Activated CD4-positive, alpha-beta T cell treated with anti-CD3 and anti-CD28 coated beads for 48 hours (primary cell): ENCODE results near the gene PAX7.

ENCODE experiments used
- DNase-seq: peaks from one replicate; pipeline ENCODE4 v3.0.0-alpha.2; 2020

The PAX7 gene

DNA sequence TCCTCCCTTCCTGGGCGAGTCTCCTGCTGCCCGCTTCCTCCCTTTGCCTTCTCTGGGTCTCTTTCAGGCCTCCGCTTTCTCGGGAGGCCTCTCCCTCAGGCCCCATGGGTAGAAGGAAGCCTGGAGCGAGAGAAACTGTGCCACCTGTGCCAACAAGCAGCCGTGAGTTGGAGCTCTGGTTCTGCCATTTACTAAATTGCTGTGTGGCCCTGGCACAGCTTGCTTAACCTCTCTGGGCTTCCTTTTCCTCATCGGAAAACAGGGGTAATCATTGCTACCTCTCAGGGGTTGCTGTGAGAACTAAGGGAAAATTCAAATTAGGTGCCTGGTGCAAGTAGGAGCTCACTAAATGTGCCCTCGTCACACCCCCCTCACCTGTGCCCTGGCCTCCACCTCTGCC lies 80.4 kb downstream of the PAX7 start:
- DNase-seq = no peak

DNA sequence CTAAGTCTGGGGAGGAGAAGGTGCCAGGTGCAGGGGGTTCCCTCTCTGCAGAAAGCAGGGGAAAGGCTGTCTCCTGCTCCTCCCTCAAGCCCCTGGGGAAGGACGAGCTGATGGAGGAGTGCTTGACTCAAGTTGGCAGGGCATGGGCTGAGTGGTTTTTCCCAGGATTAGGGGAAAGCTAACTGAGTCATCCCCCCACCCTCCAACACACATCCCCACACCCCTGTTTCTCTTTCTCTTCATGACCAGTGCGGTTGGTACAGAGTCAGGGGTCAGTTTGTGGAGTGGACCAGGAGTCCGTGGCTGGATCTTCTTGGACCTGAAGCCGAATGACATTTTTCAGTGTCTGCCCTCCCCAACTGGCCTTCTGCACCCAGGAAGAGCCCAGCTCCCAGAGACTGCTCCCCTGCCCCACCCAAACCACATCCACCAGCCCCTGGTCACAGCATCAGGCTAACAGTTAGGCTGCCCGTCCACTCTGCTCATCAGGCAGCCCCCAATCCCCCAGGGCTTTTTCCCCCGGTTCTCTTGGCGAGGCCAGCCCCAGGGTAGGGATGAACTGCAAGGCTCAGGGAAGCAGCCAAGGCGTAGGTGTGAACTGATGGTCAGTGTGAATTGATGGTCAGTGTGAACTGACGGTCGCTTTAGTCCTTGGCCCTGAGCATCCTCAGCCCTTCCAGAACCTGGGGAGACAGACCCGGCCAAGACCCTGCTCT lies 81.0 kb downstream of the PAX7 start:
- no peak for DNase-seq

- no peak for DNase-seq
Measured at GRCh38 chr1:18712252-18712600, 81.6 kb downstream of the PAX7 start.

DNA sequence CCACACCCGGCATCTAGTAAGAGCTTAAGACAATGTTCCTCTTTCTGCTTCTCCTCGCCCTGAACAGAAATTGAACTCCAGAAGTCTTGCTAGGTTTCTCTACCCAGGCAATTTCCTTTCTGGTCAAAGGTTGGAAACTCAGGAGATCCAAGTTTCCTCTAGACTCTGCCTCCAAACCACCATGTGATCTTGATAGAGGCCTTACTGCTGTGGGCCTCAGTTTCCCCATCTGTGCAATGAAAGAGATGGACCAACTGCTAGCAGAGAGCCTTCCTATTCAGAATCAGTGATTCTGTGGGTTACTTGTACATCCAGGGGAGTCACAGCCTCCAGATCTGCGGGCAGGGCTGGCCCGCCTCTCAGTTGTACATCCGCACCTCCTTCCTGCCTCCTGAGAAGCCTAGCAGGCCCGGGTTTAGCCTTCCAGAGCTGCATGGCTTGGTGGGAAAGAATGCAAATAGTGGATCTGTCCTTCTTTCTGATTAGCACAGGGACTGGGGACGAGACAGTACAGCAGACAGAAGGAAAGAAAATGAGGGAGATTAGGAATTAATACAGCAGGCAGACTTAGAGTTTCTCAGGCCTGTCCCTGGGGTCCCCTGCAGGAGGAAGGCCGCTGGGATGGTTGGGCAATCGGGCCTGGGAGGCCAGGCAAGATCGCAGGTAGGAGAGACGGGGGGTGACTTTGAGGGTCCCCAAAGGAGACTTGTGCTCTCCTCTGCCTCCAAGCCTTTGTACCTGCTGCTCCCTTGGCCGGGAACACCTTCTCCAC lies 83.9 kb downstream of the PAX7 start:
- DNase-seq = no peak

- no peak for DNase-seq
Measured at GRCh38 chr1:18716112-18716784, 85.6 kb downstream of the PAX7 start.

DNA sequence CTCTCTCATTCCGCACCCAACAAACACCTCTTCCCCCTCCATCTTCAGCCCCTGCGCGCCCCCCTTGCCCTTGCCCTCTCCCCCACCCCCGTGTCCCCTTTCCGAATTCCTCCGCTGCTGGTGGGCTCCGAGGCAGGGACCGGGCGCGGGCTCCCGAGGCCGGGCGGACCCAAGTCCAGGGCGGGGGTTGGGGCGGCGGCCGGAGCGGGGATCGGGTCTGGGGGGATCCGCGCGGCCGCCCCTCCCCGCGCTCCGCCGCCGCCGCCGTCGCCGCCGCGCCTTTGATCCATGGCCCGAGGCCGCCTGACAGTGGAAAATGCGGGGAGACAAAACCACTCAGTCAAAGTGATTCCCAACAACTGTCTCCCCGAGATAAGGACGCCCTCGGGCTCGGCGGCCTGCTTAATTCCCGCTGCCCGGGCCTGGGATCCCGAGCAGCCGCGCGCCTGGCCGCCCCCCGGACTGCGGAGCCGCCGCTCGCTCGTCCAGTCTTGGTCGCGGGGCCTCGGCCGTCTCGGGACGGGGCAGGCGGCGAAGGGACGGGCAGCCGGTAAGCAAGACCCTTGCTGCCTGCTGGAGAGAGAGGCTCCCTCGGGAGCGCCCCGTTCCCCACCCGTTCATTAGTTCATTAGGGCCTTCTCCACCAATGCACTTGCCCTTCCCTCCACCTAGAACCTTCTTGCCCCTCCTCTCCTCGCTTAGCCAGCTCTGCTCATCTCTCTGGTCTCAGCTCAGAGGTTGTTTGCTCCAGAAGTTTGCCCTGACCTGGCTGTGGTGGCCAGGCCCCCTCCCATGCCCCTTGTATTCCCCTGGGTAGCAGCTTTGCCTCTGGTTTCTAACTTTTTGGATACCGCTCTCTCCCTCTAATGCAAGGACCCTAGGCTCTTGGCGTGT lies 86.4 kb downstream of the PAX7 start:
- no peak for DNase-seq

DNA sequence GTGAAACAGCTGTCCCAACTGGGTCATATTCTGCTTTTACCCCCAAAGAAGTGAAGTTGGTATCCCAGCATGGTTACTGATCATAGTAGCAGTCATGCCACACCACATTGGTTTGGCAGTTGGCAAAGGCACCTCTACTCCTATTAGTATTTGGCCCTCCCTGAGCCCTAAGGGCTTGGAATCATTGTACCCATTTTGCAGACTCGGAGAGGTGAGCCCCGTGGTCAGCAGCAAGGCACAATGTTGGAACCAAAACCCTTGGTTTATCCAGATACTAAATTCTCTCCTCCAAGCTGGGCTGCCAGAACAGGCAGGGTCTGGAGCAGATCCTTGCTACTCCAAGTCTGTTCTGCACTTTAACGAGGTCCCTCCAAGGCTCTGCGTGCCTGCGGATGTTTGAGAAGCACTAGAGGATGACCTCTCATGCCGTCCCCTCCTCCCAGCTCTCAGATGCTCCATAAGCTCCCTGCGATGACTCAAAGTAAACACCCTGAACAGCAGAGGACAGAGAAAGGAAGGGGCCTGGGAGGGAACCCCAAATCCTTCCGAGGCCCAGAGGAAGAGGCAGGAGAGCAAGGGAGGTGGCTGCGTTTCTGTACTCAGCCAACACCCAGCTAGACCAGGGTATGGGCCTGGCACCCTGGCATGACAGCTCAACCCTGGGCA lies 89.3 kb downstream of the PAX7 start:
- DNase-seq = no peak

DNA sequence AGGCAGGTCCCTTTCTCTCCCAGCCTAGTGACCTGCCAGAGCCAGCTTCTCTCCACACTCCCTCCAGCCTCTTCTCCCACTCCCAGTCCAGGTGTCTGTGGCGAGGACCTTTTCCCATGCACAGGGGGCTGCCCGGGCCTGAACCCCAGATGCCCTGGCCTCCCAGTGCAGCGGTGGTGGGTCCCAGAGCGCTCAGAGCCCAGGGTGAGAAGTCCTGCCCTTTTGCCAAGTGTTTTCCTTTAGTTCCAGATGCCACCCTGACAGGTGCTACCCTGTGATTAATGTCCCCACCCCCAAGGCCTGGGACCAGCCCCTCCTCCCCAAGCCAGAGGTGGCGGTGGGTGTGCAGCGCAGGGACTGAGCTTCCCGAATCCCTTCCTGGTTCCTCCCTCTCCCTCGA lies 90.4 kb downstream of the PAX7 start:
- DNase-seq = no peak

DNA sequence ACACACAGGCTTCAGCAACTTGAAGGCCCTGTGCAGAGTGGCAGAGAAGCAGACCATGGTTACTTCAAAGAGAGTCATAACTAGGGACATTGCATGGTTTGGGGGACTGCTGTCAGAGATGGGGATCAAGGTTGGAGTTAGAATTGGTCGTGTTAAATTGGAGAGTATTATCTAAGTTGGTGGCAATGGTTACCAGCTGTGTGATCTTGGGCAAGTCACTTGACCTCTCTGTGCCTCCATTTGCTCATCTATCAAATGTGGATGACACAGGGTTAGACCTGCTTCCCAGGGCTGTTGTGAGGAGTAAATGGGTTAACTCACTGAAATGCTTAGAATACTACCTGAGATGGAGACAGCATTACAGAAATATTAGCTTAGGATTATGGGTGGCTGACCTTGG lies 91.1 kb downstream of the PAX7 start:
- DNase-seq = no peak

DNA sequence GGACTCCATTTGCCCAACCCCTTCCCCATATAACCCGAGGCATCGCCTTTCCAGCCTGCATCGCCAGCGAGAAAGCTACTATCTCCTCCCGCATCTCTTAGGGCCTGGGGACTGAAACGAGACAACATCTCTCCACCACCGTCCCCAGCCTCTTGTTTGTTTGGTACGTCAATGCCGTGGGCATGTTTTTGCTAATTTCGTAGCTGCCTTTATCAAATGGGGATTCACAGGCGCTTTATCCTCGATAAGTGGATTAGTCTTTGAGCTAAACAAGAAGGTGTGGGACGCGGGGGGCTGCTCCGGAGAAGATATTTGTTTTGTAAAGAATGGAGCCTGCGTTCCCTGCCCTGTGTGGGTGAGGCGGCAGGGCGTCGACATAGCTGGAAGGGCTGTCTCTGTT lies 91.6 kb downstream of the PAX7 start:
- no peak for DNase-seq

GRCh38 chr1:18723206-18723605 lies 92.6 kb downstream of the PAX7 start:
- no peak for DNase-seq

GRCh38 chr1:18723701-18724411 lies 93.2 kb downstream of the PAX7 start:
- no peak for DNase-seq

DNA sequence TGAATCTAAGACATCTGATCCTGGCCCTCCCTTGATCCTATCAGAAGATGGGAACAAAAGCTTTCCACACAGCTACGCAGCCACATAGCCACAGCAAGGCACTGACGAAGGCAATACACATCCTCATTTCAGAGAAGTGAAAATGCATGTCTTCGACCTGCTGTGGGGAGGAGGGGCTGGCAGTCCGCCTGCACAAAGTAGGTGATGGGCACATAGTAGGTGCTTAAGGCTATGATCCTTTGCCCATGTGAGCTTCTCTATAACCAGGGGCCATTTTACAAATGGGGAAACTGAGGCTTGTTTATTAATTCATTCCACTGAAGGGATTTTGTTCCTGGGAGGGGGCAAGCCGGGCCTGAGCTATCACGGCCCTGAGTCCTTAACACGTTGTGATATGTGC lies 94.2 kb downstream of the PAX7 start:
- DNase-seq = no peak

DNA sequence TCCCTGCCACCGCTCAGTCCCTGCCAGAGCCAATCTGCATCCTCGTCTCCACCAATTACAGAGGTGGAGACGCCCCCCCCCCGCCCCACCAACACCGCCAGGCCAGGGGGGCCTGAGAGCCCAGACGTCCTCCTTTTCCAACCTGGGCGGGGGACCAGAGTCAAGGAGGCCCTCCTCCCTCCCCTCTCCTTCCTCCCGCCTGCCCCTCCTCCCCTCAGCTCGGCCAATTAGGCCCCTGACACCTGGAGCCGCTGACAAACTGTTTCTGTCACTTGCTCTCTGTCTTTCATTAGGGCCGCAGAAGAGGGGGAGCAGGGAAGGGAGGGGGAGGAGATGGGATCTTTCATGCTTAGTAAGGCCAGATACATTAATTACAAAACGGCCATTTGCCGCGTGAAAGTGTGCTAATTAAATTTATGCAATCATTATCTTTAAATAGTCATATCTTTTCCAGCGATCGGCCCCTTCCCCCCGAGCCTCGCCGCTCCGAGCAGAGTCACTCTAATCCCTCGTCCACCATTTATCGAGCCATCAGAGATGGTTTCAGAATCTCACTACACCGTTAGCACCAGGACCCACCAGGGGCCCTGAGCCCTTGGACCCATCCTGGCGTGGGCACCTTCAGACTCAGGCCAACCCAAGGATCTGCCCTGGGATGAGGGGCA lies 94.7 kb downstream of the PAX7 start:
- DNase-seq = no peak

GRCh38 chr1:18726368-18726767 lies 95.7 kb downstream of the PAX7 start:
- DNase-seq = no peak

GRCh38 chr1:18727956-18728355 lies 97.3 kb downstream of the PAX7 start:
- no peak for DNase-seq

DNA sequence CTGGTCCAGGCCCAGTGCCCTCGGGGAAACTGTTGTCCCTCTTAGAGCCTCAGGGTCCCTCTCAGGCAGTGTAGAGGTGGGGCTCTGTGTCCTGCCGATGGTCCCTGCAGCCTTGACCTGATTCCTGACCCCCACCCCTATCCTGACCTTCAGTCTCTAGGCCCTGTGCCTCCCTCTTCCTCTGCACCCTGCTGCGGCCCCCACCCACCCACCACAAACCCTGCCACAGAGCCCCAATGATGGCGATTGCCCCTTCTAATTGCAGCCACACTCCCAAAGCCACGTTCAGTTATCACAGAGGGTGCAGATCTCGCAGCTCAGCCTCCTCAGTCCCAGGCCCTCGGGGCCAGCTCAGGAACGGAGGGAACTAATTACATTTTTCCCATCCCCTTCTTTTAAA lies 99.7 kb downstream of the PAX7 start:
- no peak for DNase-seq

- no peak for DNase-seq
Measured at GRCh38 chr1:18731148-18731547, 100.5 kb downstream of the PAX7 start.

GRCh38 chr1:18731591-18732235 lies 101.1 kb downstream of the PAX7 start:
- DNase-seq = no peak

DNA sequence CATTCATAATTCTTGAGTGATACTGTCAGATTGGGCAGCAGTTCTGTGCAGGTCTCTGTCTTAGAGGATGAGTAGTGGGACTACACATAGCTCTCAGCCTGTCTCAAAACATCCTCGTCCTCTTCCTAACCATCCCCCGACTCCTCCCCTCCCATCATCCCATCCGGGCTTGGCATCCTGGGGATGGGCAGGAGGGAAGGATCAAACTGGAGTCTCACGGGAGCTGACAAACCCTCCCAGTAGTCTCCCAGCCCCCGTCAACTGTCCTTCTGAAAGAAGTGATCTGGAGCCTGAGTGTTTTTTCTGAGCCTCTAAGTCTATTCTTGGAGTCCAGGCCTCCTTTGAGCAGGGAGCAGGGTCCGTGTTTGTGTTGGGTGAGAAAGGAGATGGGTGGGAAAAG lies 102.0 kb downstream of the PAX7 start:
- DNase-seq = no peak

GRCh38 chr1:18734001-18734400 lies 103.4 kb downstream of the PAX7 start:
- DNase-seq = no peak
